ENCODE data around the gene CD86. TPM values are rescaled to one million over a fixed set of nuclear protein-coding genes. Genes with fewer than 3 reads are reported as not detected.
"Not testable (repeated sequence)": the region's sequence is repeated elsewhere in the genome, so short reads cannot be mapped to it uniquely, and the experiment has no call there.

The CD86 gene
- total RNA-seq, 1 donor from 2014 or later, result 0.34 TPM

GRCh38 chr3:122146466-122146865 is 91.3 kb downstream of the CD86 start:
- H3K4me3 Mint-ChIP-seq, result no peak overlapping the region
- H3K27ac Mint-ChIP-seq, result no peak overlapping the region
- no peaks in the 10 kb centered on the region for H3K4me1 Mint-ChIP-seq
- no peak for DNase-seq (ENCODE audit: low spot score in 2 of 2, unreplicated experiment in 2 of 2)
- peaks cover 3% of the 10 kb centered on the region for H3K36me3 Mint-ChIP-seq
- no peaks in the 10 kb centered on the region for H3K27me3 Mint-ChIP-seq (ENCODE audit: low read depth)
- no peak for TF ChIP-seq CTCF (IDR thresholded peaks at IDR 0.05; ENCODE audit: unreplicated experiment)
- peaks cover 5% of the 10 kb centered on the region for H3K9me3 Mint-ChIP-seq

- TF ChIP-seq CTCF (IDR thresholded peaks at IDR 0.05; ENCODE audit: unreplicated experiment), result no peak
- H3K27me3 Mint-ChIP-seq (ENCODE audit: low read depth), result no peaks in the 10 kb centered on the region
- no peak overlapping the region for H3K27ac Mint-ChIP-seq
- H3K36me3 Mint-ChIP-seq, result no peaks in the 10 kb centered on the region
- H3K4me3 Mint-ChIP-seq, result no peak overlapping the region
- H3K4me1 Mint-ChIP-seq, result no peaks in the 10 kb centered on the region
- H3K9me3 Mint-ChIP-seq, result peaks cover 16% of the 10 kb centered on the region
- no peak for DNase-seq (ENCODE audit: low spot score in 2 of 2, unreplicated experiment in 2 of 2)
These were observed 93.9 kb downstream of the CD86 start for GRCh38 chr3:122148941-122149627.

GRCh38 chr3:122151480-122151879 is 96.3 kb downstream of the CD86 start:
- Mint-ChIP-seq H3K9me3 (peaks cover 40% of the 10 kb centered on the region), H3K4me1 (no peaks in the 10 kb centered on the region), H3K27me3 (ENCODE audit: low read depth) (no peaks in the 10 kb centered on the region), H3K27ac (no peak overlapping the region), H3K4me3 (no peak overlapping the region), H3K36me3 (no peaks in the 10 kb centered on the region)
- no peak for DNase-seq (ENCODE audit: low spot score in 2 of 2, unreplicated experiment in 2 of 2)
- TF ChIP-seq CTCF (IDR thresholded peaks at IDR 0.05; ENCODE audit: unreplicated experiment), result no peak

- H3K9me3 Mint-ChIP-seq, result peaks cover 51% of the 10 kb centered on the region
- not testable (repeated sequence) for H3K4me1 Mint-ChIP-seq; H3K27ac Mint-ChIP-seq; H3K36me3 Mint-ChIP-seq; H3K4me3 Mint-ChIP-seq; DNase-seq (ENCODE audit: low spot score in 2 of 2, unreplicated experiment in 2 of 2); H3K27me3 Mint-ChIP-seq (ENCODE audit: low read depth)
These were observed 109.8 kb downstream of the CD86 start for GRCh38 chr3:122164983-122165382.

- DNase-seq (ENCODE audit: low spot score in 2 of 2, unreplicated experiment in 2 of 2), result no peak
- H3K4me3 Mint-ChIP-seq, result no peak overlapping the region
- no peak for TF ChIP-seq CTCF (IDR thresholded peaks at IDR 0.05; ENCODE audit: unreplicated experiment)
- no peak overlapping the region for H3K27ac Mint-ChIP-seq
- no peaks in the 10 kb centered on the region for H3K36me3 Mint-ChIP-seq
- peaks cover 42% of the 10 kb centered on the region for H3K9me3 Mint-ChIP-seq
- H3K4me1 Mint-ChIP-seq, result no peaks in the 10 kb centered on the region
- H3K27me3 Mint-ChIP-seq (ENCODE audit: low read depth), result no peaks in the 10 kb centered on the region
These were observed 112.5 kb downstream of the CD86 start for GRCh38 chr3:122167630-122168029.

- no peak overlapping the region for H3K4me3 Mint-ChIP-seq
- DNase-seq (ENCODE audit: low spot score in 2 of 2, unreplicated experiment in 2 of 2), result no peak
- H3K9me3 Mint-ChIP-seq, result peaks cover 41% of the 10 kb centered on the region
- TF ChIP-seq CTCF (IDR thresholded peaks at IDR 0.05; ENCODE audit: unreplicated experiment), result no peak
- no peaks in the 10 kb centered on the region for H3K4me1 Mint-ChIP-seq
- no peaks in the 10 kb centered on the region for H3K36me3 Mint-ChIP-seq
- H3K27me3 Mint-ChIP-seq (ENCODE audit: low read depth), result no peaks in the 10 kb centered on the region
- H3K27ac Mint-ChIP-seq, result no peak overlapping the region
These were observed 112.9 kb downstream of the CD86 start for GRCh38 chr3:122168044-122168443.
